Epithelial cell of esophagus (primary cell): ENCODE results near the gene EDRF1.

Experiments used
- DNase-seq: peaks from one replicate; pipeline ENCODE4 v3.0.0; 2010; ENCODE audit warnings: low read depth
- H3K4me3 ChIP-seq: 2 replicates; pipeline ENCODE4 v1.5.1; 2011; ENCODE audit warnings: mild to moderate bottlenecking, low read length, control low read depth
- CTCF ChIP-seq: IDR thresholded peaks from 2 replicates; pipeline ENCODE4 v1.5.1; 2011; ENCODE audit warnings: low read depth, mild to moderate bottlenecking, low read length, control low read depth, inconsistent platforms; ENCODE audit not compliant: insufficient read depth; ENCODE audit errors: missing control alignments

The EDRF1 gene

GRCh38 chr10:125765835-125766234, 46.3 kb downstream of the EDRF1 start:
- H3K4me3 ChIP-seq, result no peak overlapping the region
- TF ChIP-seq CTCF, result no peak
- no peak for DNase-seq

DNA sequence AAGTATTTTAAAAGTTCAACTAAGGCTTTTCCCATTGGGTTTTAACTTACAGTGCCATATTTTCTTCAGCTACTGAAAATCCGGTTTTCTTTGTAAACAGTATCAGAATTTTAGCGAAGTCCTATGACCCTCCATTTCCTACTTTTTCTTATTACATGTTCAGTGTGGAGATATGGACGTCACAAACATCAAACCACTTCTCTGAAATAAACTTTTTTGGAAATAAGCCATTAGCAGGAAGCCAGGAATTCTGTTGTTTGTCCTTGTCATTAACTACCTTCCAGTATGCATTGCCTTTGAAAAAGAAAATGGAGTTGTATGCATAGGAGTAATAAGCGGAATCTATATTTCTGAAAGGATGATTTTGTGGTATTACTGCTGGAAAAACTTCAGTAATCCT, 47.0 kb downstream of the EDRF1 start:
- no peak for DNase-seq
- no peak overlapping the region for H3K4me3 ChIP-seq
- no peak for TF ChIP-seq CTCF

GRCh38 chr10:125768219-125768855, 48.8 kb downstream of the EDRF1 start:
- no peak for DNase-seq
- H3K4me3 ChIP-seq, result no peak overlapping the region
- no peak for TF ChIP-seq CTCF

DNA sequence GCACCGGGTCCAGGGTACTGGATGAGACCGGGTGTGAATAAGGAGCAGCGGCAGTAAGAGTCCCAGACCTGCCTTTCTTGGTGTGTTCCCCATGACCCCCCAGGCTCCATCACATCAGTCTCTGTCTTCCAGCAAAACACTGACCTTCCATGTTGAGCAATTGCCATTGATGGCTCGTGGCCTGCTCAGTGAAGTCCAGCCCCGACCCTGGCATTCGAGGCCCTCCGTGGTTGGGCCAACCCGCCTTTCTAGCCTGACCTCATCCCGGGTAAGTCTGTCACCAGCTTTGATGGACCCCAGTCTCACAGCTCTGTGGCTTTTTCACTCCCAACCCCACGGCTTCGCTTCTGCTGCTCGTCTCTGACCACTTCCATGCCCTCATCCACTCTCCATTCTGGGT, 49.7 kb downstream of the EDRF1 start:
- TF ChIP-seq CTCF, result no peak
- H3K4me3 ChIP-seq, result no peak overlapping the region
- DNase-seq, result no peak

- H3K4me3 ChIP-seq, result no peak overlapping the region
- no peak for DNase-seq
- TF ChIP-seq CTCF, result no peak
These were observed 51.3 kb downstream of the EDRF1 start for GRCh38 chr10:125770844-125771243.

- no peak for DNase-seq
- no peak overlapping the region for H3K4me3 ChIP-seq
- TF ChIP-seq CTCF, result no peak
These were observed 52.8 kb downstream of the EDRF1 start for GRCh38 chr10:125772112-125772863.

- no peak overlapping the region for H3K4me3 ChIP-seq
- TF ChIP-seq CTCF, result no peak
- DNase-seq, result no peak
These were observed 53.3 kb downstream of the EDRF1 start for GRCh38 chr10:125772864-125773180.
